DMS 273 (cell line): ENCODE results near the gene PRIMA1.
"Not testable (repeated sequence)": the region's sequence is repeated elsewhere in the genome, so short reads cannot be mapped to it uniquely, and the experiment has no call there.

ENCODE experiments used
- DNase-seq: peaks from one replicate; lab custom pipeline; 2025; ENCODE audit not compliant: unreplicated experiment; lab: John Stamatoyannopoulos, UW

Gene PRIMA1, protein sequence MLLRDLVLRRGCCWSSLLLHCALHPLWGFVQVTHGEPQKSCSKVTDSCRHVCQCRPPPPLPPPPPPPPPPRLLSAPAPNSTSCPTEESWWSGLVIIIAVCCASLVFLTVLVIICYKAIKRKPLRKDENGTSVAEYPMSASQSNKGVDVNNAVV

DNA sequence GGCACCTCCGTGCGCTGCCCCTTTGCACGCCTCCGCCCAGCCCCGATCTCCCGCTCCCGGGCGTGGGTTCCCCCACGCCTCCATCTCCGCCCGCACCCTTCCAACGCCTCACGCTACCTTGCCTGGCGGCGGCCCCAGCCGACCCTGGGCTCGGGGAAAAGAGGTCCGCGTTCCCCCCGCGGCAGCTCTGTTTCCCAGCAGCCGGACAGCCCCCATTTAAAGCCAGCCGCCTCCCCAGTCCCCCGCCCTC lies at the start of gene PRIMA1:
Gene PRIMA1, minus strand, starts transcription at position 193 of the 250 bp plus-strand sequence. CDS start 767 bp downstream, outside the sequence.
- no peak for DNase-seq

DNA sequence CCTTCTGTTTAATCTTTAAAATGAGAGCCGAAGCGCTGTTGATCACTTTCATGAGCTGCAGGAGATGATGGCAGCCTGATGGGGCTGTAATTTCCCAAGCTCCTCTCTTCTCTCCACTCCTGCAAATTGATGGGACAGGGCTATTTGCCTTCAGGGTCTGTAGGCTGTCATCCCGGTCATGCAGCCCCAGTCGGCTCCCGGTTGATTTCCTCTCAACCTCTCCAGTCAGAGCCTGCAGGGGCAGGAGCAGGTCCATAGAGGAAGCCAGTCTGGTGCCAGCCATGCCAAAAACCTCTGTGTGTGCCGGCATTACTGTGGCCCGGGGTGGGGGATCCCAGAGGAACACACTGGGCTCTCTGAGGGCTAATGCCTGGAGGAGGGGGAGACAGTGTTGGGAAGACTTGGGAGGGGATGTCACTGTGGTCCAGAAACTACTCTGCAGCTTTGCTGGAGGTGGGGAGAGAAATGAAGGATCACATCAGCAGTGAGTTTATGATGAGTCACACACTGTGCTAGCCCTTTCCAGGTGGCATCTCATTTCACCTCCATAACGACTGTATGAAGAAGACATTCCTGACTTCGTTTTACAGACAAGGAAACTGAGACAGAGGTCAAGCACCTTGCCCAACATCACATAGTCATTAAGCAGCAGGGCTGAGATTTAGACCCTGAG lies 46.5 kb upstream of the PRIMA1 start:
- no peak for DNase-seq

DNA sequence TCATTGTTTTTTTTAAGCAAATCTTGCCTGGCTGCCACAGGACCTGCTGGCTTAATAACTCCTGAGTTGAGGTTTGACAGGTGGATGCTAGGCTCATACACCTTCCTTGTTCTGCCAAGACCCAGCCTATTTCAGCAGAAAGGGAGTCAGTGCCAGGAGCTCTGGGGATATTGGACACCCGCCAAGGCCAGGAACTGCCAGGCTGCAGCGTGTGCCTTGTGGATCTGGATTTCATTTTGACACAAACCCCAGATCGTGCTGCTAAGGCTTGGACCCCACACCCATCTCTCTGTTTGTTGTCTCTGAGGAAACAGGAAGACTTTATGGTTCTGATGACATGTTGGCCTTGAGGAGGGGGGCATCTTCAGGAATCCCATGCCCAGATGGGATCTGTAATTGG lies 44.4 kb upstream of the PRIMA1 start:
- DNase-seq: peak; percentile 90

DNA sequence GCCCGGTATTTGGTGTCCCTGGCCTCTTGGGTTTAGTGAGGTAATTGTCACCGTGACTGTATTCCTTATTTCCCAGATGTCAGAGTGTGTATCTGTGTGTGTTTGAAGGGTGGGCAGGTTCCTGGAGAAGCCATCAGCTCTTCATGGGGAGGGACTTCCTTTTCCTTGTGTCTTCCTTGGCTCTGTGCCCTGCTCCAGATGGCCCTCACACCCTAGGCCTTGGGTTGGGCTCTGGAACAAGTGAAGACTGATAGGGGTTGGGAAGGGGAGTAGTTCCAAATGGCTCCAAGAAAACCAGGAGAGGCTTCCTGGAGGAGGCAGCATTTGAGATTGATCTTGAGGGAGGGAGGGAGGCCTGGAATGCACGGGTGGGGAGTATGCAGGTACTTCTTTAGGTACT lies 43.8 kb upstream of the PRIMA1 start:
- peak; percentile 88 for DNase-seq

DNA sequence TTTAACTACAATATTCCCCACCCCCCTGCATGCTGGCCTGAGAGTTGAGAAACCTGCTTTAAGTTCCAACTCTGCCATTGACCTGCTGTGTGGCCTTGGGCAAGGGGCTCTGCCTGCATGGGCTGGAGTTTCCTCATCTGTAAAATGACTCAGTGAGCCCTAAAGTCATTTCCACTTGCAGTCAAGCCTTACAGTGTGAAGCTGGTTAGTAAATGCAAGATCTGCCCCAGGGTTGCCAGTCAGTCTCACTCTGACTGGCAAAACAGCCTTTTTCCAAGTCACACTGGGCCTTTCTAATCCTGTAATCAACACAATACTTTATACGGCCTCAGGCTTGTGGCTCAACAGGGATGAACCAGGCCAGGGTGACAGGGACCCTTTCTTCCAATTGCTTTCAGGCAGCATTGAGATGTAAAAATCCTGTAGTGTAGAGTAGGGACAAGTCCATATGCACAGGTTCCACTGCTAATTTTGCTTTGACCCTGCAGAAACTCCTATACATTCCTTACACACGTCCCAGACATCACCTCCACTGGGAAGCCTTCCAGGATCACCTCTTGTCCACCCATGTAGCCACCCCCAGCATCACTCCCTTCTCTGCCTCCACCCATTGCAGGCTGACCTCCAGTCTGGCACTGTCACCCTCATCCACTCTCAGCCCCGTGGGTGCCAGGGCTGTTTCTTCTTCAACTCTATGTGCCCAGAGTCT lies 42.6 kb upstream of the PRIMA1 start:
- no peak for DNase-seq

DNA sequence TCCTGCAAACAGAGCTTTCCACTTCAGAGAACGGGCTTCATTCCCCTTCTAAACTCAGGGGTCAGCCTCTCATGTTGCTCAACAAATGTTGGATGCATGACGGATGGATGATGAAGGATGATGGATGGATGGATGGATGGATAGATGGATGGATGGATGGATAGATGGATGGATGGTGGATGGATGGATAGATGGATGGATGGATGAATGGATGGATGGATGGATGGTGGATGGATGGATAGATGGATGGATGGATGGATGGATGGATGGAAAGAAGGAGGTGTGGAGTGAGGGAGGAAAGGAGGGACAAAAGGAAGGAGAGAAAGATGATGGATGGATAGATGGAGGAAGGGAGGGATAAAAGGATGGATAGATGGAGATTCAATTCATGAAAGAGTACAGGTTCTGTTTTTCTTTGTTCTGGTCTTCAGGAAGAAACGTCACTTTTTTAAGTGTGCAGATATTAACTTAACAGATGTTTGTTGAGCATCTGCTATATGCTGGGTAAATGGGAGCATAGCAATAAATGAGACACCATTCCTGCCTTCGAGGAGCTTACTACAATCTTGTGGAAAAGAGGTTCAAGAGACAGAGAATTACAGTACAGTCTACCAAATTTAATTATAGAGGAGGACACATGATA lies 41.7 kb upstream of the PRIMA1 start:
- no peak for DNase-seq

DNA sequence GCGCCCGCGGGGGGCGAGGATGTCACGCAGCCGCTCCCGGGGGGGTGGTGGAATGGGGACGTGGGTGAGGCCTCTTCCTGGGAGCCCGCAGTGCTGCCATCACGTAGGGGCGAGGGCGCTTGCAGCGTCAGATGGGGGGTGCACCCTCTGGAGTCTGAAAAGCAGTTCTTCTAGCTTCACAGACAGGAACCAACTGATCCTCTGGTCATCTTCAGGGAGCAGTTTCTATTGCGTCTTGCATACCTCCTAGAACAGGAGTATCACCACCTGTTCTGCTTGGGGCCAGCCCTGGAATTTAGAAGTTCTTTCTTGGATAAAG lies 36.9 kb upstream of the PRIMA1 start:
- DNase-seq: no peak

DNA sequence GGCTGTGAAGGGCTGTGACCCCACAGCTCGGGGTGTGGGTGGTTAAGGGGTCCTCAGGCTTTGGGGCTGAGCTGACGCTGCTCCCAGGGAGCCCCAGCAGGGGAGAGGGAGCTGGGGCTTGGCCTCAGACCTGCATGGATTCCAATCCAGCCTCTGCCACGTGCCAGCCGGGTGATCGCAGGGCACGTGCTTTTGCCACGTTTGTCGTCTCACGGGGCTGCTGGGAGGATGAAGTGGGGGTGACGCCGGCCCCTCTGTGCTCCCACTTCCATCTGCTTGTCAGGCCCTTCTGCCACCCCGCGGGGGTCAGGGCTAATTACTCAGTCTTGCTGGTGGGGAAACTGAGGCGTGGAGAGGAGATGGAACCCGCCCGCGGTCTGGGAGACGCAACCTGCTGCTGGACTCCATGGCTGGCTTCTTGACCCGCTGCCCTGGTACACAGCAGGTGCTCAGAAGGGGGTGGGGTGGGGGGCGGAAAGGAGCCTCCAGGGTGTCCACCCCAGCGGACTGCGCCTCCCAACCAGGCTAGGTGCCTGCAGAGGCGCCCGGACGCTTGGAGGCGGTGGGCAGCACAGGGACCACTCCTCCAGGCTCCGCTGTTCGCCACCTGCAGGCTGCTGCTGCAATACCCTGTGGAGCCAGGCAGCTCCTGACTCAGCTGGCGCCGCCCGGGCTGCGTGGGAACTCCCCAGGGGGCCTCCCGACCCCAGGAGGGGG lies 36.4 kb upstream of the PRIMA1 start:
- DNase-seq: peak; percentile 16

DNA sequence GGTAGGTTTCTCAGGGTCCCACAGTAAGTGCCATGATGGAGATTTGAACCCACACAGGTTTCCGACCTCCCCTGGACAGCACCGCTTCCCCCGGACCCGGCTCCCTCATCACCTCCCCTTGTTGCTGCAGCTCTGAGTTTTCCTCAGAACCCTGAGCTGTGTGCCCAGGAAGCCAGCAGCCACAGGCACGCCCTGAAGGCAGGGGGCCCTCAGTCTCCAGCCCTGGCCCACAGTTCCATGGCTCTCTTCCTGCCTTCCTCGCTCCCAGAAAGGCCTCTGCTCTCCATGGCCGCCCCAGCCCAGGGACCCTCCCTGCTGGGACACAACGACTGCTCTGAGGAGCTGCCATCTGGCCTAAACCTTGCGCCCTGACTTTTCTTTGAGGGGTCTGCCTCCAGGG lies 35.8 kb upstream of the PRIMA1 start:
- DNase-seq: no peak

DNA sequence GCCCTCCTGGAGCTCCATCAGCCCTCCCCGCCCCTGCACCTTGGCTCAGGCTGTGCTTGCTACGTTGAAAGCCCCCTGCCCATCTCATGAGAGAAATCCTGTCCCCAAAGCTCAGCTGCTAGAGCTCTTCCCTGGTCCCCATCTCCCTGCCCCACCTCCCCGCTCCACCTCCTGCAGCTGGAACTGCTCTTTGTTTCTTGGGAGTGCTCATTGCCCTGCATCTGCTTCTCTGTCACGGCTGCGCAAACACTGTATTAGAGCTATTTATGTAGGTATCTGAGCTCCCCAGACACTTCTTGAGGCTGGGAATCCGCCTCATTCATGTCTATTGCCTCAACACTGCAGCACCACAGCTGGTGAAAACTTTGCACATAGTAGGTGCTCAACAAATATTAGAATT lies 32.8 kb upstream of the PRIMA1 start:
- no peak for DNase-seq

DNA sequence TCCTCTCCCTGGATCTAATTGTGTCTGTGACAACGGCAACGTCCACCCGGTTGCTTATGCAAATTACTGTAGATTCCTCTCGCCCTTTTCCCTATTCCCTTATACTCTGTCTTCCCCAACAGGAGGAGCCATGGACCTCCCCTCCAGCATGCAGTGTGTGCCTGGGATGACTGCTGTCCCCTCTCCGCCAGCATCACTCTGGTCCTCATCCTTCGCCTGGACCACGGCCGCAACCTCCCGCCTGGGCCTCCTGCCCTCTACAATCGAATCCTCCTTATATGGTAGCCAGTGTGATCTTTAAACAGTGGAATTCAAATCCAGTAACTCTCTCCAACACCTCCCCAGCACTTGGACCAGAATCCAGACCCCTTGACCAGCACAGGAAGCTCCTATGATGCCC lies 30.6 kb upstream of the PRIMA1 start:
- no peak for DNase-seq

DNA sequence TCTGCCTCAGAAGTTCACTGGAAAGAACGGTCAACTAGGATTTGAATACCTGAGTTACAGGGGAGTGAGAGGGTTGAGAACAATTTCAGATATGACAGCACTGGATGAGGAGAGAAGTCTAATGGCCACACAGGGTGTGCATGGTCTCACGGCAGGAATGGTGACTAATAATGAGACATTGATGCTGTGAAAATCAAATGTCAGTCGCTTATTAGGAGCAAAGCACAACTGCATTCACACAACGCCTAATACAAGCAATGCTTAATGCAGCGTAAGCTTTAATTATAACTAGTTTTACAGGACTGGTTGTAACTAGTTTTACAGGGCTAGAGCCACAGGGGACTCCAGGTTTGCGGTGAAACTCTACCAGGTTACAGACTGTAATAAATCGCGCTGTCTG lies 23.4 kb upstream of the PRIMA1 start:
- DNase-seq: no peak

DNA sequence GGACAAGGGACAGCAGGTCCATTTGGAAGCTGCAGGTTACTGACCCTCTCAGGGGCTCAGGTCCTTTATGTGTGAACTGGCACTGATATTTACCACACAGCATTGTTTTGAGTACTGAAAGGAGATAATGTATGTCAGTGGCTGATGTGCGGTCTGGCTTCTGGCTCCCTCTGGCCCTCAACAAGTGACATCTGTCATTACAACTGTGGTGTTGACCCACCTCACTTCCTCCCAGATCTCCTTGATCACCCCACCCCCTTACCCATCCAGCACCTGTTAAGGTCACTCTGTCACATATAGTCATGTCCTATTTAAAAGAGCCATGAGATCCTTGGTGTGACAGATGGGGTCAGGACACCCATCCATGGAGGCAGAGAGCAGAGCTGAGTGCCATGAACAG lies 22.7 kb upstream of the PRIMA1 start:
- DNase-seq: no peak

DNA sequence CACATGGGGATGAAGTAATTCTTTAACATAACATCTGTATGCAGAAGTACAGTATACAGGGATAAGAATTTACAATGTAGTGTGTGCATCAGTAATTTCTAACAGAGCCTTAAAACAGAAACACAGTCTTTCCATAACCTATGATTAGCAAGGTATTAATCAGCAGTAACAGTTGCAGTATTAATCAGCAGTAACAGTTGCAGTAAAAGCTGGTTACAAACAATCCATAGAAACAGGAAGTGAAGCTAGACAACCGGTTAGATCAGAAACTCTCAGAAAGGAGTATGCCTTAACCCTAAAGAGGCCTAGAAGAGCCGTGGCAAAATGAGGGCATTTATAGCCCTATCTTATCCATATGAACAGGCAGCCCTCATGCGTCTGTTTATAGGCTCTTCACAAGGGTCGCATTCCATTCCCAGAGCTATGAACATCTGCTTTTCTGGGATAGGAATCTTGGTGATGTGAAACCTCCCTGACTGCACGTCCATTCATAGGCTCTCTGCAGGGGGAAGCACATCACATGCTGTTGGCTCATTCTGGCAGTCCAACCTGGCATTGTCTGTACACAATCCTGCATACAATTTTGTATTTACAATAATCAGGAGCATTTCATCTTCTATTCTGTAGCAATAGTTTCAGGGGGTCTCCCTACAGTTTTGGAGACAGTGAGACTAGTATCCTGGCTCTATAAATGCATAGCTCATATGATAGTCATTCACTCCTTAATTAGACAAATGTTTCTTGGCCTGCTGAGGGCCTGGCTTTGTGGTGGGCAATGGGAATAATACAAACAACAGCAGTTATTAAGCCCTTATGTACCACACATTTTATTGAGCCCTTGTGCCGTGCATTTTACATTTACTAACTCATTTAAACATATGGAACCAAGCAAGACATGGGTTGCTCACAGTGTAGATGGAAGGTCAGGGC lies 21.5 kb upstream of the PRIMA1 start:
- DNase-seq: not testable (repeated sequence)

DNA sequence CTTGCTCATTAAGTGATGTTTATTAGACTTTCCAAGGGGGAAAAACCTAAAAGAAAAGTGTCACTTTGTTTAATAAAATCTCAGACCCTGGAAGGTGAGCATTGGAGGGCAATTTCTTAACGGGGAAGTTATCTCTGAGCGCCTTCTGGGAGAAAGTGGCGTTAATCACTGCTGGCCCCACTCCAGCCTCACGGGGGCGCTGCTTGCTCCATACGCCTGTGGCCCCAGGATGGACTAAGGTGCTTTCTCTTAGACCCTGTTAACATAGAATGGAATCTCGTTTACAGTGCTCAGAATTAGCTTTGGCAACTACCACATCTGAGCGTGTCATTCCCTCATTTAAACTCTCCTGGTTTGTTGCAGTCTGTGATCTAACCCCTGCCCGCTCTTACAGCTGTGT lies 16.4 kb upstream of the PRIMA1 start:
- peak; percentile 16 for DNase-seq

DNA sequence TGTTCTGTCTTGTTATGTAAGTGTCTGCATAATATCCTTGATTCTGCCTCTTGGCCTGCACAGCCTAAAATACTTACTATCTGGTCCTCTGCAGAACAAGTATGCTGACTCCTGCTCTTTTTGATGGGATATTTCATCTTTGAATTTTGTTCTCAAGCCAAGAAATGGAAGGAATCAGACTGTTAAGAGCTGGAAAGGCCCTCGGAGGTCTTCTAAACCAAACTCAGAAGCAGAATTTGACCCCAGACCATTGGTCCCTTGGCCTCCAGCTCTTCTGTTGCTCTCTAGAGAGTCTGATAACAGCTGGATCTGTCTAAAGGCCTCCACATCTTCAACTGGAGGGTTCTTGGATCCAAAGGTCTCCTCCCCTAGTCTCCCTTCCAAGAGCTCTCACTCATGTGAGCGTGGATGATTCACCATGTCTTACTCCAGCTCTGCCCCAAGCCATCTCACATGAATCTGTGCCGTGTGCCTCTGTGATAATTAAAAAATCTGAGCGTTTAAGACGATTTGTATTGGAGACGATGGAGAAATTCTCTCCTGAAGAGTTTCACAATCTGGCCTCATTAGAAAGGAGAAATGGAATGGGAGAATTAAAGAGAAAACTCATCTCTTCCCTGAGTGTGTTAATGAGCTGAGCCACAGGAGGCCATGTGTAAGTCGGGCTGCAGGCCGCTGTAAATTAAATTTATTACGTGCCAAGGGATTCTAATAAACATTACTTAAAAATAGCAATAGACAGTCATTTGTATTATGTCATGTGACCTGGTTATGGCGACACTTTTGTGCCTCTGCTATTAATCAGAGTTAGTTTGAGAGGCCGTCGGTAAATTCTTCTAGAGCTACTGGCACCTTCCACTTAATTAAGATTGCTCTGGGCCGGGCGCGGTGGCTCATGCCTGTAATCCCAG lies 15.4 kb upstream of the PRIMA1 start:
- DNase-seq: no peak

DNA sequence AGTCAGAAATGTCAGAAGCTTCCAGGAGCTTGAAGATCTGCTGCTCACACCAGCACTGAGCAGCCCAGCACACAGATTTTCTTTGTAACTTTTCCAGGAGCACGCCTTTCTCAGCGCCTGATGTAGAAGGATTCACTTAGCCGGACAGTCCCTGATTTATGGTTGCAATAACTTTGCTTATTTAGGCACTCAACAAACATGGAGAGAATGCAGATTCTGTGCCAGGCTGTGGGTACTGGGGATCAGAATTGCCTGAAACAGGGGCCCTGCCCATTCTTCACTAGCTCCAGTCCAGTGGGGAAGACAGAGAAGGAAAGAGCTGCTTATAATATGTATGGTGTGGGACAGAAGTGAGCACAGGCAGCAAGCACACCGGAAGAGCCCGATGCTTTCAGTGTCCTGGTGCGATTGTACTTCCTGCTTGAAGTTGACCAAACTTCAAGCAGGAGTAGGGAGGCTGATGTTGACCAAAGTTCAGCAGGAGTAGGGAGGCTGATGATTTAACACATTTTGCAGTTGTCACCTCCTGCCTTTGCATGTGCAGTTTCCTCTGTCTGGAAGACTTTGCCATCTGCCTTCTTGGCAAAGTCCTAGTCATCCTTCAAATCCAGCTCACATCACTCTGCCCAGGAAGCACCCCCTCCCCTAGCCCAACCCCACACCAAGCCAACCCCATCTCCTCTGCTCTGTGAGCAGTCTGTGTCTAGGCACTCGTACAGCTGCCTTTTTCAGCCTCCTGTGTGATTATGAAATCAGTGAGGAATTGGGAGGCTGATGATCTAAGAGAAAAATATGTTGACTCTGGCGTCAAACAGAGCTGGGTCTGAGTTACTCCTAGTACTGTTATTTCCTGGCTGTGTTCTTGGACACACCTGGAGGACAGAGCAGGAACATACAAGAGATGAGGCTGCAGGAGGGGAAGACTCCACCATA lies 12.0 kb upstream of the PRIMA1 start:
- DNase-seq: peak; percentile 37

DNA sequence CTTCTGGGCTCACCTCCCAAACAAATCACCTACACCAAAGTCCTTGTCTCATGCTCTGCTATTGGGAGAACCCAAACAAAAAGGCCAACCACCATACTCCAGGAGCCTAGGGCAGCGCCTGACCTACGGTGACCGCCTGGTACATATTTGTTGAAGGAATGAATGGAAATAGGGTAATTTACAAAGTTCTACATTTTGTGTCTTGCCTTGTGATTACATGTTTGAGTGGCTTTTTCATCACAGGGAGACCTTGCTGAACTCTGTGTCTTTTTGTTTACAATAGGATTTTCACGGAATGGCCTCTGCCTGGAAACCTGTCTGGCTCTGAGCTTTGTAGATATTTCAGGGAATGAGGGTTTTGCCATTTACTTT lies 11.3 kb upstream of the PRIMA1 start:
- DNase-seq: no peak

DNA sequence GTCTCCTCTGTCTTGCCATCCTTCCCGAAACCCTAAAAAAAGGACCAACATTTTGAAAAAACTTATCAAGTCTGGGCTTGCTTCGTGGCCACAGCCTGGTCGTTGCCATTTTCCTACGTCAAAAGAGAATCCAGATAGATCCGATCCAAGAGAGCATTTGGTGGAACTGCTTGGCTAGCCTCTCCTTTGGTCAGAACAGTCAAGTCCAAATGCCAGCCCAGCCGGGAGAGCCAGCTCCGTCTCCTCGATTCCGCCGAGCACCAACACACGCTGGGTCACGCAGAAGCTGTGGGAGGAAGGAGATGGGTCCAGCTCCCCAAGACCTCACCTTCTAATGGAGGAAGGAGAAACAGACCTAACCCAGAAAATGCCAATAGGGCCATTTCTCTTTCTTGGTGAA lies 9.3 kb upstream of the PRIMA1 start:
- no peak for DNase-seq
